ENCODE results near the gene KLF15. TPM values are rescaled to one million over a fixed set of nuclear protein-coding genes. Genes with fewer than 3 reads are reported as not detected.

The KLF15 gene
- total and polyA plus RNA-seq, 5 donors from 2014 or later = not detected

DNA sequence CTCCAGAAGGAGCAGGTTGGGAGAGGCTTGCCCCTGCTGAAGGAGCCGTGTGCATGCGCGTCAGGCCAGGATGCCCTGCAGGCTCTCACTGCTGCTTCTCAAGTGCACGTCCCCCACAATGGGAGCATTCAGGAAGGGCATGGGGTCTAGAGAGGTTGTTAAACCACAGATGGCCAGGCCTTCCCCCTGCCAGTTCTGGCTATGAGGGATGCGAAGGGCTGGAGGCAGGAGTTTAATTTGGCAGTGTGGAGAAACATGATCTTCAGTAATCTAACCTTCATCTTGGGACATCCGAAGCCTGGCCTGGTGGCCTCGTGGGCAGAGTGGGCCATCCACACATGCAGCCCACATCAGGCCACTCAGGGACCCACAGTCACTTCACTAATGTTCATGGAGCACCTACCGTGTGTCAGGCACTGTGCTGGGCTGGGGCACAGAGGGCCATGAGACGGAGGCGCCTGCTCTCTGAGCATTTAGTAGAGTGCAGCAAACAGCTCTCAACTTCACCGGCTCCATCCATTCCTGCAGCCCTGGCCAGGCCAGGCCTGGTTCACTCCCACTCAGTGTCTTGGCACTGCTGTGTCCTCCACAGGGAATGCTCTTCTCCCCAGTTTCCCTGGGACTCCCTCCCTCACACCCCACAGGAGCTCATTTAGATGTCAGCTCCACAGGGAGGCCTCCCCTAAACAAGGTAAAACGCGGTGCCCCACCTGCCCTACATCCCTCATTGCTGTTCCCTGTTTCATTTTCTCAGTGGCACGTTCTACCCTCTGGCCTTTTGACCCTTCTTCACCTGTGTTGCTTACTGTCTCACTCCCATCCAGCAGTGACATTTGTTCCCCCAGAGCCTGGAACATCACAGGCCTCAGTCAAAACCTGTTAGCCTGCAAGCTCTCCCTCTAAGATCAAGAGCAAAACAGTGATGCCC, 41.5 kb upstream of the KLF15 start:
- Mint-ChIP-seq H3K9me3 (peaks cover 0 to 2% (median 0%) of the 10 kb centered on the region in 7 donors), H3K27me3 (peaks cover 6% of the 10 kb centered on the region), H3K4me1 (no peaks in the 10 kb centered on the region), H3K36me3 (no peaks in the 10 kb centered on the region), H3K27ac (no peak overlapping the region), H3K4me3 (no peak overlapping the region)
- H3K27ac ChIP-seq (ENCODE audit: insufficient read depth, low read length, poor library complexity, severe bottlenecking) = no peak overlapping the region
- no peaks in the 10 kb centered on the region for H3K4me1 ChIP-seq (ENCODE audit: control insufficient read depth, insufficient read depth, low read length, poor library complexity, severe bottlenecking)
- no peak overlapping the region for H3K4me3 ChIP-seq (ENCODE audit: low read depth, low read length)
- no peaks in the 10 kb centered on the region for H3K36me3 ChIP-seq (ENCODE audit: control insufficient read depth, insufficient read depth, low read length)
- no peak for DNase-seq
- ATAC-seq (ENCODE audit: low read depth in 2 of 2) = no peak
- no peaks in the 10 kb centered on the region for H3K9me3 ChIP-seq (ENCODE audit: control insufficient read depth in 2 of 2, low read length in 2 of 2)
- H3K27me3 ChIP-seq (ENCODE audit: control insufficient read depth, insufficient read depth, low read length) = peaks cover 2% of the 10 kb centered on the region

DNA sequence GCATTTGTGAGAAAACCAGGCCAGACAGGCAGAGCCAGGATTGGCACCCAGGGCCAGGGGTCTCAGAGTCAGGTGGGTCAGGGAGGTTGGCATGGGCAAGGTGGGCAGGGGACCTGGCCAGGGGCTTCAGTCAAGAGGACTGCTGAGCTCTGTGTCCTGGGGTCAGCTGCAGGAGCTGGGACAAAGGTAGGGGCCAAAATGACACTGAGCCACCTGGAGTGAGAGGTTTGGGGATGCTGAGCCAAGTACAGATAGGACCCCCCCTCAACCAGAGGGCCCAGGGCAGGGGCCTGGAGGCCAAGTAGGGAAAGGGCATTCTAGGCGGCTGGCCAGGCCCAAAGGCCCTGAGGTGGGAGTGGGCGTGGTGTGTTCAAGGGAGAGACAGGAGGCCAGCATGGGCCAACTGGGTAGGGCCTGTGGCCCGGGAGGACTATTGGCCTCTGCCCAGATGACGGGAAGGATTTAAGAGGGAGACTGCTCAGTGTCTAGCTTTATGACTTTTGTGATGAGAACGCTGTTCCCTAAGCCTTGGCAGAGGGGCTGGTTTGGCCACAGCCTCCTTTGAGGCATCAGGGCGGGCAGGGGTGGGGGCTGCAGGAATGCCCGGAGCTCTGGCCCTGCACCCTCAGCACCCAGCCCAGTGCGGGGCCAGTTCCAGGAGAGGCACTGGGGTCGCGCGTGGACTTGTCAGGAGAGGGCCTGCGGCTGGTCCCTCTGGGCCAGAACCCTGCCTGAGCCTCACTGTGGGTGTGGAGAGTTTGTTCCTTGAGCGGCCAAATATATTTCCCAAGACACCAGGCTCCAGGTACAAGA, 40.6 kb upstream of the KLF15 start:
- H3K27me3 Mint-ChIP-seq = peaks cover 6% of the 10 kb centered on the region

DNA sequence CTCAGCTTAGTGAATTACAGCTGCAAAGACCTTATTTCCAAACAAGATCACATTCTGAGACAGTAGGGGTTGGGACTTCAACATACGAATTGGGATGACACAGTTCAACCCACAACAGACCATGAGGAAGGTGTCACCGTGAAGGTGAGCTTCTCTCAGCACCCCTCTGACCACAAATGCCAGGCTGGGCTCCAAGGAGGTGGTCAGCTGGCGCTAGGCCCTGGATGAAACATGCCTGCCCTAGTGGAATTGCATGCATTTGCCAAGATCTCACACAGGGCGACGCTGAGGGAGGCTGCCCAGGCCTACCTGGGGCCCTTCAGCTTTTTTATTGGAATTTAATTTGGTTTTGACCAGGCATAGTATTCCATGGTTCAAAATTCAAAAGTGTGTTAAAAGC, 39.3 kb upstream of the KLF15 start:
- Mint-ChIP-seq H3K36me3 (no peaks in the 10 kb centered on the region), H3K4me1 (no peaks in the 10 kb centered on the region), H3K27ac (no peak overlapping the region), H3K9me3 (peaks cover 0 to 2% (median 0%) of the 10 kb centered on the region in 7 donors), H3K4me3 (no peak overlapping the region), H3K27me3 (peaks cover 16% of the 10 kb centered on the region)
- Histone ChIP-seq H3K36me3 (ENCODE audit: control insufficient read depth, insufficient read depth, low read length) (no peaks in the 10 kb centered on the region), H3K9me3 (ENCODE audit: control insufficient read depth in 2 of 2, low read length in 2 of 2) (no peaks in the 10 kb centered on the region), H3K27me3 (ENCODE audit: control insufficient read depth, insufficient read depth, low read length) (peaks cover 4% of the 10 kb centered on the region), H3K4me1 (ENCODE audit: control insufficient read depth, insufficient read depth, low read length, poor library complexity, severe bottlenecking) (no peaks in the 10 kb centered on the region), H3K27ac (ENCODE audit: insufficient read depth, low read length, poor library complexity, severe bottlenecking) (no peak overlapping the region), H3K4me3 (ENCODE audit: low read depth, low read length) (no peak overlapping the region)
- ATAC-seq (ENCODE audit: low read depth in 2 of 2) (no peak), DNase-seq (no peak)

More for the DNA sequence above, 40.6 kb upstream of the KLF15 start:
- Mint-ChIP-seq H3K36me3 (no peaks in the 10 kb centered on the region), H3K4me3 (no peak overlapping the region), H3K4me1 (no peaks in the 10 kb centered on the region), H3K9me3 (peaks cover 0 to 2% (median 0%) of the 10 kb centered on the region in 7 donors), H3K27ac (no peak overlapping the region)
- no peaks in the 10 kb centered on the region for H3K36me3 ChIP-seq (ENCODE audit: control insufficient read depth, insufficient read depth, low read length)
- H3K4me1 ChIP-seq (ENCODE audit: control insufficient read depth, insufficient read depth, low read length, poor library complexity, severe bottlenecking) = no peaks in the 10 kb centered on the region
- H3K9me3 ChIP-seq (ENCODE audit: control insufficient read depth in 2 of 2, low read length in 2 of 2) = no peaks in the 10 kb centered on the region
- peaks cover 4% of the 10 kb centered on the region for H3K27me3 ChIP-seq (ENCODE audit: control insufficient read depth, insufficient read depth, low read length)
- no peak overlapping the region for H3K4me3 ChIP-seq (ENCODE audit: low read depth, low read length)
- ATAC-seq (ENCODE audit: low read depth in 2 of 2) (no peak), DNase-seq (no peak)
- no peak overlapping the region for H3K27ac ChIP-seq (ENCODE audit: insufficient read depth, low read length, poor library complexity, severe bottlenecking)

DNA sequence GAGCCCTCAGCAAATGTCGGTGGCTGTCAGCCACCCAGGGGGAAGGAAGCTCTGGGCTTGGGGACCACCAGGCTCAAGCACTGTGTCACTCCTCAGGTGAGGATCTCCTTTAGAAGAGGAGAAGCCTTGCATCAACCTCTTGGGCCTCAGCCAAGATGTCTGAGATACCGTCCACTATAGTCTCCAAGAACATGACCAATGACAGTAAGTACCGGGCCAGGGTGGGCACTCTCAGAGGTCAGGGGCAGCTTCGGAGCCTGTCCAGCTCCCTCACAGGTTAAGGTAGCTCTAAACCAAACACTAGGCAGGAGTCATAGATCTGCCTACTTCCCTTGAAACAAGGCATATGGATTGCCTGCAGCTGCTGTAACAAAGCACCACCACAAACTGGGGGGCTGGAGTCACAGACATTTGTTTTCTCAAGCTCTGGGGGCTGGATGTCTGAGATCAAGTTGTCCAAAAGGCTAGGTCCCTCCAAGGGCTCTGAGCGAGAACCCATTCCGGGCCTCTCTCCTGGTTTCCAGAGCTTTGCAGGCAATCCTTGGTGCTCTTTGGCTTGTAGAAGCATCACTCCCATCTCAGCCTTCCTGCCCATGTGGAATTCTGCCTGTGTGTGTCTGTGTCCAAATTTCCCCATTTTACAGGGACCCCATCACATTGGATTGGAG, 38.8 kb upstream of the KLF15 start:
- ATAC-seq (ENCODE audit: low read depth in 2 of 2) (no peak), DNase-seq (no peak)
- no peaks in the 10 kb centered on the region for H3K36me3 ChIP-seq (ENCODE audit: control insufficient read depth, insufficient read depth, low read length)
- H3K9me3 ChIP-seq (ENCODE audit: control insufficient read depth in 2 of 2, low read length in 2 of 2) = no peaks in the 10 kb centered on the region
- no peak overlapping the region for H3K27ac ChIP-seq (ENCODE audit: insufficient read depth, low read length, poor library complexity, severe bottlenecking)
- H3K4me1 ChIP-seq (ENCODE audit: control insufficient read depth, insufficient read depth, low read length, poor library complexity, severe bottlenecking) = no peaks in the 10 kb centered on the region
- Mint-ChIP-seq H3K27ac (no peak overlapping the region), H3K4me1 (no peaks in the 10 kb centered on the region), H3K4me3 (no peak overlapping the region), H3K36me3 (no peaks in the 10 kb centered on the region), H3K27me3 (peaks cover 19% of the 10 kb centered on the region), H3K9me3 (peaks cover 0 to 2% (median 0%) of the 10 kb centered on the region in 7 donors)
- no peak overlapping the region for H3K4me3 ChIP-seq (ENCODE audit: low read depth, low read length)
- peaks cover 4% of the 10 kb centered on the region for H3K27me3 ChIP-seq (ENCODE audit: control insufficient read depth, insufficient read depth, low read length)

DNA sequence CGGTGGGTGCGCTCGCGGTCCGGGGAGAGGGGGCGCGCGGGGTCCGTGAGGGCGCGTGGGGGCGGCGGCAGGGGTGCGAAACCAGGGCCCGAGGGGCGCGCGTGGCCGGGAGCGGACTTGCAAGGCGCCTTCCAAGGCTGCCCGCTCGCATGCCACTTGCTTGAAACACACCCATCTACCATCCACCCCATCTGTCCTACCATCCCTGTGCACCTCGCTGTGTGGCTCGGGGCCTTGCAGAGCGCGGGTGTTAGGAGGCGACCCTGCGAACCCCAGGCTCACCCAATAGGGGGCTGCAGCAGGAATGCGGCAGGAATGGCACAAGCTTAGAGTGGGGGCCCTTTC, 37.7 kb upstream of the KLF15 start:
- H3K27ac ChIP-seq (ENCODE audit: insufficient read depth, low read length, poor library complexity, severe bottlenecking) = no peak overlapping the region
- ATAC-seq (ENCODE audit: low read depth in 2 of 2) (no peak), DNase-seq (no peak)
- no peak overlapping the region for H3K27ac Mint-ChIP-seq
- no peaks in the 10 kb centered on the region for H3K4me1 ChIP-seq (ENCODE audit: control insufficient read depth, insufficient read depth, low read length, poor library complexity, severe bottlenecking)
- peaks cover 4% of the 10 kb centered on the region for H3K27me3 ChIP-seq (ENCODE audit: control insufficient read depth, insufficient read depth, low read length)
- no peaks in the 10 kb centered on the region for H3K9me3 ChIP-seq (ENCODE audit: control insufficient read depth in 2 of 2, low read length in 2 of 2)
- no peak overlapping the region for H3K4me3 Mint-ChIP-seq
- H3K27me3 Mint-ChIP-seq = peaks cover 24% of the 10 kb centered on the region
- no peak overlapping the region for H3K4me3 ChIP-seq (ENCODE audit: low read depth, low read length)
- H3K36me3 Mint-ChIP-seq = no peaks in the 10 kb centered on the region
- peaks cover 0 to 3% (median 0%) of the 10 kb centered on the region in 4 donors for H3K4me1 Mint-ChIP-seq
- peaks cover 0 to 5% (median 0%) of the 10 kb centered on the region in 7 donors for H3K9me3 Mint-ChIP-seq
- no peaks in the 10 kb centered on the region for H3K36me3 ChIP-seq (ENCODE audit: control insufficient read depth, insufficient read depth, low read length)

DNA sequence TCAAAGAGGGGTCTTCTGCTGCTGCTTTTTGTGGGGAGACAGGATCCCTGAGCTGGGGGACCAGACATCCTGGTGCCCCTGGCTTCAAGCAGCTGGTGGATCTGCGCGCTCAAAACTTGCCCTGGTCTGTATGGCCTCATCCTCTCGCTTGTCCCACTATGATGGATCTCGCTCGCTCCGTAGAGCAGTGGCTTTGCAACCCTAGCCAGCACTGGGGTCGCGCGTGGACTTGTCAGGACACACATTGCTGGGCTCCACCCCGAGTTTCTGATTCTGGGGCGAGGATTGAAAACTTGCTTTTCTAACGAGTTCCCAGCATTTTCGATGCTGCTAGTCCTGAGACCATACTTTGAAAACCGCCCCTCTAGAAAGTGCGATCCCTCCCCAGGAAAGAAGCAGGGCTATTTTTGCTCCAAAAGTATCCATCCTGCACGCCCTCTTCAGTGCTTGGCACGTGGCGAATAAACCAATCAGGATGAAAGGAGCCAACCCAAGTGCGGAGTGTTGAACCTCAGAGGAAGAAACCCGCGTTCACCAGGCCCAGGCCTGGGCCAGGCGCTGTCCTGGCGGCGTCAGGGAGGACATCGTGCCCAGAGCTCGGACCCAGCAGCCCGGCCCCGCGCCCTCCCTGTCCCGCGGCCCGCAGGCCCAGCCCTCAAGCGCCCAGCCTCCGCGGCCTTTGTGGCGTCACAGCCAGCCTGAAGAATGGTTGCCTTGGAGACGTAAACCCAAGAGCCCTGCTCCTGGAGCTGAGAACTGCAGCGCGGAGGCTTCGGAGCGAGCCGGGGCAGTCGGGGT, 37.2 kb upstream of the KLF15 start, which contains the start of gene CFAP100:
TSS of gene CFAP100 (plus strand) at position 731 of the 798 bp plus-strand sequence. CDS start 1,092 bp downstream, outside the sequence.
- peaks cover 30% of the 10 kb centered on the region for H3K27me3 Mint-ChIP-seq
- Histone ChIP-seq H3K4me3 (ENCODE audit: low read depth, low read length) (no peak within 1 kb of the TSS), H3K27ac (ENCODE audit: insufficient read depth, low read length, poor library complexity, severe bottlenecking) (no peak within 1 kb of the TSS), H3K27me3 (ENCODE audit: control insufficient read depth, insufficient read depth, low read length) (peaks cover 4% of the 10 kb centered on the region), H3K4me1 (ENCODE audit: control insufficient read depth, insufficient read depth, low read length, poor library complexity, severe bottlenecking) (no peaks in the 10 kb centered on the region), H3K9me3 (ENCODE audit: control insufficient read depth in 2 of 2, low read length in 2 of 2) (no peaks in the 10 kb centered on the region), H3K36me3 (ENCODE audit: control insufficient read depth, insufficient read depth, low read length) (no peaks in the 10 kb centered on the region)
- ATAC-seq (ENCODE audit: low read depth in 2 of 2) (no peak), DNase-seq (no peak)
- no peak within 1 kb of the TSS for H3K27ac Mint-ChIP-seq
- H3K36me3 Mint-ChIP-seq = no peaks in the 10 kb centered on the region
- no peak within 1 kb of the TSS for H3K4me3 Mint-ChIP-seq
- H3K4me1 Mint-ChIP-seq = peaks cover 0 to 7% (median 2%) of the 10 kb centered on the region in 4 donors
- peaks cover 0 to 5% (median 0%) of the 10 kb centered on the region in 7 donors for H3K9me3 Mint-ChIP-seq

DNA sequence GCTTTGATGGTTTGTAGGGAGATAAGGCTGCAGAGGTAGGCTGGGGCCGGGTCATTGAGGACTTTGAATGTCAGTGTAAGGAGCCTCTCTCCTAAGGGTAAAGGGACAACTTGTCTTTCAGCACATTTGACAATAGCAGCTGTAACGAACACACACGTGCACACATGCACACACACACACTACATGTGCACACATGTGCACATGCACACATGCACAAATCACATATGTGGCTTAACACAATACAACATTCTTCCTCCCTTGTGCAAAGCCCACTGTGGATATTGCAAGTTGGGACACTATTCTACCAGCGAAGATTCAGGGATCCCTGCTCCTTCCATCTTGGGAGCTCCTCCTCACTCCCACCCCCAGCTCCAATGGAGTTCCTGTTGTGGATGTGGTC, 36.4 kb upstream of the KLF15 start:
- H3K4me1 ChIP-seq (ENCODE audit: control insufficient read depth, insufficient read depth, low read length, poor library complexity, severe bottlenecking) = no peaks in the 10 kb centered on the region
- H3K4me3 ChIP-seq (ENCODE audit: low read depth, low read length) = no peak overlapping the region
- no peaks in the 10 kb centered on the region for H3K36me3 Mint-ChIP-seq
- H3K27me3 Mint-ChIP-seq = peaks cover 30% of the 10 kb centered on the region
- H3K27ac ChIP-seq (ENCODE audit: insufficient read depth, low read length, poor library complexity, severe bottlenecking) = no peak overlapping the region
- peaks cover 0 to 7% (median 2%) of the 10 kb centered on the region in 4 donors for H3K4me1 Mint-ChIP-seq
- DNase-seq = no peak
- H3K9me3 Mint-ChIP-seq = peaks cover 0 to 3% (median 0%) of the 10 kb centered on the region in 7 donors
- H3K36me3 ChIP-seq (ENCODE audit: control insufficient read depth, insufficient read depth, low read length) = no peaks in the 10 kb centered on the region
- peaks cover 4% of the 10 kb centered on the region for H3K27me3 ChIP-seq (ENCODE audit: control insufficient read depth, insufficient read depth, low read length)
- no peaks in the 10 kb centered on the region for H3K9me3 ChIP-seq (ENCODE audit: control insufficient read depth in 2 of 2, low read length in 2 of 2)
- no peak for ATAC-seq (ENCODE audit: low read depth in 2 of 2)
- no peak overlapping the region for H3K27ac Mint-ChIP-seq
- no peak overlapping the region for H3K4me3 Mint-ChIP-seq

Measured in CD4-positive, CD25-positive, alpha-beta regulatory T cell (primary cell).